HG03064 (cell line): ENCODE results near the gene TBC1D10B.
A peak's percentile ranks its signal among the peaks of the same experiment; 100 is the strongest.

Experiments used
- ATAC-seq: cut with Tn5 transposase; IDR thresholded peaks from one replicate; pipeline ENCODE4 v1.9.1; 2021; ENCODE audit warnings: low read depth; ENCODE audit not compliant: unreplicated experiment

The TBC1D10B gene, protein sequence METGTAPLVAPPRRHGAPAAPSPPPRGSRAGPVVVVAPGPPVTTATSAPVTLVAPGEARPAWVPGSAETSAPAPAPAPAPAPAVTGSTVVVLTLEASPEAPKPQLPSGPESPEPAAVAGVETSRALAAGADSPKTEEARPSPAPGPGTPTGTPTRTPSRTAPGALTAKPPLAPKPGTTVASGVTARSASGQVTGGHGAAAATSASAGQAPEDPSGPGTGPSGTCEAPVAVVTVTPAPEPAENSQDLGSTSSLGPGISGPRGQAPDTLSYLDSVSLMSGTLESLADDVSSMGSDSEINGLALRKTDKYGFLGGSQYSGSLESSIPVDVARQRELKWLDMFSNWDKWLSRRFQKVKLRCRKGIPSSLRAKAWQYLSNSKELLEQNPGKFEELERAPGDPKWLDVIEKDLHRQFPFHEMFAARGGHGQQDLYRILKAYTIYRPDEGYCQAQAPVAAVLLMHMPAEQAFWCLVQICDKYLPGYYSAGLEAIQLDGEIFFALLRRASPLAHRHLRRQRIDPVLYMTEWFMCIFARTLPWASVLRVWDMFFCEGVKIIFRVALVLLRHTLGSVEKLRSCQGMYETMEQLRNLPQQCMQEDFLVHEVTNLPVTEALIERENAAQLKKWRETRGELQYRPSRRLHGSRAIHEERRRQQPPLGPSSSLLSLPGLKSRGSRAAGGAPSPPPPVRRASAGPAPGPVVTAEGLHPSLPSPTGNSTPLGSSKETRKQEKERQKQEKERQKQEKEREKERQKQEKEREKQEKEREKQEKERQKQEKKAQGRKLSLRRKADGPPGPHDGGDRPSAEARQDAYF

DNA sequence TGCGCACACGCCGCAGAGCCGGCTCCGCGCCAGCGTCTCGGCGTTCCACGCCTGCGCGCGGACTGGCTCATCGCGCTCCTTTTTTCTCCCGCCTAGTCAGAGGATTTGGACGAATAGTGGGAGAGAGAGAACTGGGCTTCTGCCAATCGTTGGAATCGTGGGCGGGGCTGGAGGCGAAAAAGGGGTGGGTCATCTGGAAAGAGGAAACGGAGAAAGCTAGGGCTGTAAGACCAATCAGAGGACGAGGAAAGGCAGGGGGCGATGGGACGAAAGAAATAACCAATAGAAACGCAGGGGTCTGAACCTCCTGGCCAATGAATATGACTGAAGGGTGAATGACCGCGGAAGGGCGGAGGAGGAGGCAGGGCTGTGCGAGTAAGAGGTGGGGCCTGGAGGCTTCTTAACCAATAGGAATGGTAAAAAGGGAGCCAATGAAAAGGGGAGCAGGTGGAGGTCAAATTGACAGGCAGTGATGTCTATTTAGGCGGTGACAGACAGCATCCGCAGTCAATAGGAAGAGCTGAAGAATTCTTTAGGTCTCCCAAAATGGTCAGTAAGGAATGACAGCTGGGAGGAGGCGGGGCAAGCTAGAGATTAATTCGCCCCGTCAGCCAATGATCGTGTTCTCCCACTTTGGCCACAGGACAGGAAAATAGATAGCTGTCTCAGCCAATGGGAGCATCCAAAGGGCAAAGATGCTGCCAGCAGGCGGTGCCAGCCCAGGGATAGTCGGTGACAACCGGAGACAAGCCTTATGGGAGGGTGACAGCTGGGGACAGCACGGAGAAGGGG, at the start of gene TBC1D10B:
TSS of gene TBC1D10B (minus strand) at position 39 of the 792 bp plus-strand sequence. CDS start 311 bp downstream, outside the sequence.
- peak; percentile 64 for ATAC-seq

DNA sequence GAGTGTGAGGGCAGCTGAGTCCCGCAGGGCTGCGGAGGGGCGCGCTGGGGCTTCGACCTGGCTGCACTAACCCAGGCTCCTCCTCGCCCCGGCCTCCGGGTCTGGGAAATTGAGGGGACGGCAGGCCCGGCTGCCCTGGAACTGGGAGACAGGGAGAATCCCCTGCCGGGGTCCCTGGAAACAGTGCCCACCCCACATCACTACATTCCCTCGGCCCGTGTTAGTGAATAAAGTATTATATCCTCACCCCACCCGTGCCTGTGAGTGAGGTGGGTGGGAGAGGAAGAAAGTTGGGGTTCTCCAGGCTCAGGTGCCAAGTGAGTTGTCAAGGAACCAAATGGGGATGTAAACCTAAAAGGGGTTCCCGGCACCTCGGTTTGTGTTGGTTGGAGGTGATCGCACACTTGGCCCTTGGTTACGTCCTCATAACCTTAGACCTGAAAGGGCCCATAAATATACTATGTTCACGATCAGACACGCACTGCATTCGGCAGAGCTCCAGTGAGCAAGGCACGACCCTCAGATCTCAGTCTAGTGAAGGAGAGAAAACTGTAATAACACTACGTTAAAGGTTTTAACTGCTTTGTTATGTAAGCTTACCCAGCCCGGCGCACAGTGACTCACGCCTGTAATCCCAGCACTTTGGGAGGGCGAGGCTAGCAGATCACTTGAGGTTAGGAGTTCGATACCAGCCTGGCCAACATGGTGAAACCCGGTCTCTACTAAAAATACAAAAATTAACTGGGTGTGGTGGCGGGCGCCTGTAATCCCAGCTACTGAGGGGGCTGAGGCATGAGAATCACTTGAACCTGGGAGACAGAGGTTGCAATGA, 48.3 kb upstream of the TBC1D10B start:
- ATAC-seq, result no peak

DNA sequence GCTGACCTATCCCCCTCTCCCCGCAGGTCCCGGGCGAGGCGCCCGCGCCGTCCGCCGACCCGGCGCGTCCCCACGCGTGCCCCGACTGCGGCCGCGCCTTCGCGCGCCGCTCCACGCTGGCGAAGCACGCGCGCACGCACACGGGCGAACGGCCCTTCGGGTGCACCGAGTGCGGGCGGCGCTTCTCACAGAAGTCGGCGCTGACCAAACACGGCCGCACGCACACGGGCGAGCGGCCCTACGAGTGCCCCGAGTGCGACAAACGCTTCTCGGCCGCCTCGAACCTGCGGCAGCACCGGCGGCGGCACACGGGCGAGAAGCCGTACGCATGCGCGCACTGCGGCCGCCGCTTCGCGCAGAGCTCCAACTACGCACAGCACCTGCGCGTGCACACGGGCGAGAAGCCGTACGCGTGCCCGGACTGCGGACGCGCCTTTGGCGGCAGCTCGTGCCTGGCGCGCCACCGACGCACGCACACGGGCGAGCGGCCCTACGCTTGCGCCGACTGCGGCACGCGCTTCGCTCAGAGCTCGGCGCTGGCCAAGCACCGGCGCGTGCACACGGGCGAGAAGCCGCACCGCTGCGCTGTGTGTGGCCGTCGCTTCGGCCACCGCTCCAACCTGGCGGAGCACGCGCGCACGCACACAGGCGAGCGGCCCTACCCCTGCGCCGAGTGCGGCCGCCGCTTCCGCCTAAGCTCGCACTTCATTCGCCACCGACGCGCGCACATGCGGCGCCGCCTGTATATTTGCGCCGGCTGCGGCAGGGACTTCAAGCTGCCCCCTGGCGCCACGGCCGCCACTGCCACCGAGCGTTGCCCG, 47.4 kb upstream of the TBC1D10B start:
- ATAC-seq, result peak; percentile 83

DNA sequence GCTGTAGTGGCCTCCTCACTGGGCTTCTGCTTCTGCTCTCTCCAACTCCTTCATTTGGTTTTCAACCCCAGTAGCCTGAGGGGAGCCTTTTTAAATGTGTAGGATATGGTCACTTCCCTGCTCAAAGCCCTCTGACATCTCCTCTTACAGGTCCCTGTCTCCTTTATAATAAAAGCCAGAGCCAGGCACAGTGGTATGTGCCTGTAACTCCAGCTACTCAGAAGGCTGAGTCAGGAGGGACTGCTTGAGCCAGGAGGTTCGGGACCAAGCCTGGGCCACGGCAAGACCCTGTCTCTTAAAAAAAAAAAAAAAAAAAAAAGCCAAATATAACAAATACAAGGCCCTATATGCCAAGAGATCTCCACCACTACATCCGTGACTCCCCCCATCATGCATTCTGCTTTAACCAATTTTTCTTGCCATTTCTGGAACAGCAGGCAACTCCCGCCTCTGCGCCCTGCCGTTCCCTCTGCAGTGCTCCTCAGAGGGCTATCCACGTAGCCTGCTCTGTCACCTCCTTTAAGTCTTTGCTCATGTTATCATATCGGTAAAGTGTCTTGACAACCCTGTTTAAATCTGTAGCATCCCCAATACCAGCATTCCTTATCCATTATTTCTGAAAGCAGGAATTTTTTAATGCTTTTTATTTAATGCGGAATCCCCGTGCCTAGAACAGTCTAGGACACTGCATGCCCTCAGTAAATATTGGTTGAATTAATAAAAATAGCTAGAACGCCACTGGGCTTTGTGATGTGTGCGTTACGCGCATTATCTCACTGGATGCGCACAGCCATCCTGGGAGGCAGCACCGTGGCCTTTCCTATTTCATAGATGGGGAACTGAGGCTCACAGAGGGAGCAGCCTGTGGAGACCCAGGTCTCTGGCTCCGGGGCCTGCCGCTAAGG, 46.6 kb upstream of the TBC1D10B start:
- no peak for ATAC-seq

DNA sequence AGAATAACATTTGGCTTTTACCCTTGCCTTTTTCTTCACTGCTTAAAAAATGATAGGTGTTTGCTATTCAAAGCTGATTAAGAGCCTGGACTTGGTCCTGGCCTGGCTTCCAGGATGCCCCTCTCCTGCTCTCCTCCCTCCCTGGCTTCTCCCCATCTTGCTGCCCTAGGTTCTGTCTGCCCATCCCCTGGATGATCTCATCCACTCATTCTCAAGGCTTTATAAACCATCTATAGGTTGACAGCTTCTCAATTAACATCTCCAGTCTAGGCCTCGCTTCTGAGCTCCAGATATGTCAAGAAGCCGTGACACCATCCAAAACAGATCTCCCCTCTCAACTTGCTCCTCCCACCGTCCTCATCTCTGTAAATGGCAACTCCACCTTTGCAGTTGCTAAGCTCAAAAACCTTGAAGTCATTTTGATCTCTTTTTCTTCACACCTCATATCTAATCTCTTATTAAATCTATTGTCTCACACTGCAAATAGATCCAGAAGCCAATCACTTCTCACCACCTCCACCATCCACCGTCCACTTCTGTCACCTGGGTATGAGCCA, 45.8 kb upstream of the TBC1D10B start:
- ATAC-seq, result no peak

DNA sequence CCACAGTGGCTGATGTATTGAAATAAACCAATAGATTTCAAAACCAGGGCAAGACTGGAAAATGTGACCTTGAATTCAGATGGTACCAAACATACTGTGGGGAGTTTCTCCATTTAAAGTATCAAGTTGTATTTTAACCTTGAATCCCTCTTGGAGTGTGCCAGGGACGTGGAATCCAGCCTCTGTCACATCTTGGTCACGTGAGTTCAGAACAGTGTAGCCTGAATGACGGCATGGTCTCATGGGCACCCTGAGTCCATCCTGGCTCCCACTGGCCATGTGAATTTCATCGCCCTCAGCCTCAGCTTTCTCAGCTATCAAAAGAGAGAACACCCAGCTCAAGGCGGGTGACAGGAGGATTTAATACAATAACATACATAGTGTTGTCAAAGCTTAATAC, 43.9 kb upstream of the TBC1D10B start:
- ATAC-seq, result no peak

DNA sequence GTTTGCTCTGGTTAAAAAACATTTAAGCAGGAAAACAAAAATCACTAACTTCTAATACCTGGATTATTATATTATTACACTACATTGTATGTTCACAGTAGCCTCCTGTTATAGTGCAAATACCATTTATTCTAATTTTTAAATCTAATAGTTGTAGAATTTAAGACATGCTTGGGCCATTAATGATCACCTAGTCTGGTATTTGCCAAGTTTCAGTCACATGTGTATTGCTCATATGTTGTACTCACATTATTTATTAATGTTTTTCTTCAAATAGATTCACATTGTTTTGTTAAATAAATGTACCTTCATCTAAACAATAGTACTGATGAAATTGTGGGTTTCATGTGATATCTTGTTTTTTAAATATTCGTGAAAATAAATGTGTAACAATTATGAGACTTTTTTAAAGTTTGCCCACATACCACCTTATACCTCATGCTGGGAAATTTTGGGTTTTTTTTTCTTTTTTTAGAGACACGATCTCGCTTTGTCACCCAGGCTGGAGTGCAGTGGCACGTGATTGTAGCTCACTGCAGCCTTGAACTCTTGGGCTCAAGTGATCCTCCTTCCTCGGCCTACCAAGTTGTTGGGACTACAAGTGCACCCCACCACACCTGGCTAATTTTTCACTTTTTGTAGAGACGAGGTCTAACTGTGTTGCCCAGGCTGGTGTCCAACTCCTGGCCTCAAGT, 43.0 kb upstream of the TBC1D10B start:
- no peak for ATAC-seq

DNA sequence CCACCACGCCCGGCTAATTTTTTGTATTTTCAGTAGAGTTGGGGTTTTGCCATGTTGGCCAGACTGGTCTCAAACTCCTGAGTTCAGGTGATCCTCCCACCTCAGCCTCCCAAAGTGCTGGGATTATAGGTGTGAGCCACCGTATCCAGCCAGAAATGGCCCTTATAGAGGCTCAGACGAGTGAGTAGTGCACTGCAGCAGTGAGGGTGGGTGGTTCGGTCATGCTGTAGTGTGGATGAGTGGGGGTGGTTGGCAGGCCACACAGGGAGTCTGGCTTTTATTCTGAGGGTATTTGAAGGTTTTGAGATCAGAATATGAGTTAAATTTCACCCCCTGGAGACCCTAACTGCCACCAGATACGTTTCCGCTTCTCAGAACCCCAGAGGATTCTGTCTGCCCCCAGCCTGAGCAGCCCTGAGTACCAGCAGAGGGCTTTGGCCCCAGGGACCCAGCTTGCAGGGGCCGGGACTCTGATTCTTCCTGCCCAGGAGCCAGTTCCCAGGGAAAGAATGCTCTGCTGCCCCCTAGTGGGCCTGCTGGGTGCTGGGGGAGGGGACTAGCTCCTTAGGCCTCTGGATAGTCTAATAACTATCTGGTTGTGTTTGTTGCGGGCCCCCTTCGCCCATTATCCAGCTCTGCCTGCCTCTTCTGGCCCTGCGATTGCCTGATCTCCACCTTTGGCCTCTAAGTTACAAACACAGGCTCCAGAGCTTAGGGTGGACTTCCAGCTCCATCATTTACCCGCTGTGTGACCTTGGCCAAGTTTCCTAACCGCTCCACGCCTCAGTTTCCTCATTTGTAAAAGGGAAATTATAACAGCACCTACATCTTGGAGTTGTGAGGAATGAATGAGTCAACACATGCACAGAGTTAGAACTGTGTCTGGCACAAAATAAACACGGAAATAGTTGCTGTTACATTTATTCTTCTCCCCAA, 39.1 kb upstream of the TBC1D10B start:
- ATAC-seq, result no peak

DNA sequence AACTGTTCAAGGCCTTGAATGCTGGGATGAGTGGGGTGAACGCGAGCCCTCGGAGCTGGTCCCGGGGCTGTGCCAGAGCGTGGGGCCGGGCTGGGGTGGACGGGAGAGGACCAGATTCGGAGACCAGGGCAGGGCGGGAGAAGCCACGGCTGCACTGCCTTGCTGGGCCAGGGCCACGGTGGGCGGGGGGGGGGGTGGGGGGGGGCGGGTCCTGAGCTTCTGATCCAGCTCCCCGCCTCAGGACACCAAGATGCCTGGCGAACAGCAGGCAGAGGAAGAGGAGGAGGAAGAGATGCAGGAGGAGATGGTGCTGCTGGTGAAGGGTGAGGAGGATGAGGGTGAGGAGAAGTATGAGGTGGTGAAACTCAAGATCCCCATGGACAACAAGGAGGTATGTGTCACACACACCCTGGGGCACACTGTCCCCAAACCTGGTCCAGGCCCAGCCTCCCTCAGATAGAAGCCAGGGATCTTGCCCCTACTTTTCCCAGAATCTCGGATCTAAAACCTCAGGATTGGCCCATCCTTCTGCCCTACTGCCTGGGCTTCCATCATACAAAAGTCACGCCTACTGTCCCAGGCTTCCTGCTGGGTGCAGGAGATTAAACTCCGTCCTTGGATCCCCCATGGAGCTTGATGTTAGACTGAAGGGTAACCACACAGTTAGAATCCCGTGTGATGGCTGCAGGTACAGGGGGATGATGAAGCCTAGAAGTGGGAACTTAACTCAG, 37.7 kb upstream of the TBC1D10B start:
- ATAC-seq, result no peak

DNA sequence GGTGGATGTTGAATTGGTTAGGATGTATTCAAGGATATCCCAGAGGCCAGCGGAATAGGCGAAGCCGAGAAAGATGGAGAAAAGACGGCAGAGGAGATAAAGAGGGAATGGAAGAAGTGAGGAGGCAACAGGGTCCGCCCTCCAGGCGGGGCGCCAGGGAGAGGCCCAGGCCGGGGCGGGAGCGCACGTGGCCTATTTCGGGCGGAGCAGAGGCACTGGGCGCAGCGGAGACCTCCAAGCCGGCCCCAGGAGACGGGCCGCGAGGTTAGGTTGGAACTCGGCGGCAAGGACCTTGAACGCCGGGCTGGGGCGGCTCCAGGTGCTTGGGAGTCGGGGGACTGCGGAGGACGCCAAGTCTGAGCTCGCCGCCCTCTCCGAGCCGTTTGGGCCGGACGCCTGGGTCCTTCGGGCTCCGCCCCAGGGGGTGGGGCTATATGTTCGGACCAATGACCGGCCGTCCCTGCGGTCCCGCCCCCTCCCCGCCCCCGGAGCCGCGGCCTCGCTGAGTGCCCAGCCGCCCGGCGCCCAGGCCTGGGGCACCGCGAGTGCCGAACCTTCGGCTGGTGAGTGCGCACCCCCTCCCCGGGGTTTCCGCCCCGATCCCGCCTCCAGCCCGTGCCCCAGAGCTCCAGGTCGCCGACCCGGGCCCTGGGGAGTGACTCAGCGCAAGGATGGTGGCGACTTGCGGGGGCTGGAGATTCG, 37.0 kb upstream of the TBC1D10B start, which contains the start of gene ZNF771:
TSS of gene ZNF771 (plus strand) at position 505 of the 702 bp plus-strand sequence. CDS start 448 bp downstream, outside the sequence.
- ATAC-seq, result peak; percentile 84

DNA sequence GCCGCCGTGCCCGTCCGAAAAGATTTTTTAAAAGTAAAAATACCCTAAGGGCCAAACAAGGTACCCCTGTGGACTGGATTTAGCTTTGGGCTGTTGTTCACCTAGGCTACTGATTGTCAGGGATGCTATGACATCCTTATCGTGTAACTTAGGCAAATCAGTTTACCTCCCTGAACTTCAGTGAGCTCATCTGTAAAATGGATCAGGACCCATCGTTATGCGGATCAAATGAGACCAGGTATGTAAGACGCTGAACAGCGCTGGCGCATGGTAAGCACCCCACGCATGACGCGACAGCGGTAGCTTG, 36.5 kb upstream of the TBC1D10B start:
- ATAC-seq, result no peak

DNA sequence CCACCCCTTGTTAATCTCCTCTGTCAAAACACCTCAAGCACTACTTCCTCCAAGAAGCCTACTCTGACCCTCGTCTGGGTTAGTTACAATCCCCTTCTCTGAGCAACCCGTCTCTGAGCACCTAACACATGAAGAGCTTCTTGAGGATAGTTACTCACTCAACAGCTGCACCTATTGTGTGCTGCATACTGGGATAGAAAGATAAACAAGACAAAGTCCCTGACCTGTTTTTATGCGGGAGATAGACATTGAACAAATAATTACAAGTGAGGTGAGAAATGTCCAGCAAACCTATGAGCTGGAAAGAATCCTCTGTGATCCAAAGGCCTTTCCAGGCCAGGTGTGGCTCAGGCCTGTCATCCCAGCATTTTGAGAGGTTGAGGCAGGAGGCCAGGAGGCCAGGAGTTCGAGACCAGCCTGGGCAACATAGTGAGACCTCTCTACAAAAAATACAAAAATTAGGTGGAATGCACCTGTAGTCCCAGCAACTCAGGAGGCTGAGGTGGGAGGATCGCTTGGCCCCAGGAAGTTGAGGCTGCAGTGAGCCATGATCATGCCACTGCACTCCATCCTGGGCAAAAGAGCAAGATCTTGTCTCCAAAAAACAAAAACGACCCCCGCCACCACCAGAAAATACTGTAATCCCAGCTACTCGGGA, 31.6 kb upstream of the TBC1D10B start:
- ATAC-seq, result no peak

DNA sequence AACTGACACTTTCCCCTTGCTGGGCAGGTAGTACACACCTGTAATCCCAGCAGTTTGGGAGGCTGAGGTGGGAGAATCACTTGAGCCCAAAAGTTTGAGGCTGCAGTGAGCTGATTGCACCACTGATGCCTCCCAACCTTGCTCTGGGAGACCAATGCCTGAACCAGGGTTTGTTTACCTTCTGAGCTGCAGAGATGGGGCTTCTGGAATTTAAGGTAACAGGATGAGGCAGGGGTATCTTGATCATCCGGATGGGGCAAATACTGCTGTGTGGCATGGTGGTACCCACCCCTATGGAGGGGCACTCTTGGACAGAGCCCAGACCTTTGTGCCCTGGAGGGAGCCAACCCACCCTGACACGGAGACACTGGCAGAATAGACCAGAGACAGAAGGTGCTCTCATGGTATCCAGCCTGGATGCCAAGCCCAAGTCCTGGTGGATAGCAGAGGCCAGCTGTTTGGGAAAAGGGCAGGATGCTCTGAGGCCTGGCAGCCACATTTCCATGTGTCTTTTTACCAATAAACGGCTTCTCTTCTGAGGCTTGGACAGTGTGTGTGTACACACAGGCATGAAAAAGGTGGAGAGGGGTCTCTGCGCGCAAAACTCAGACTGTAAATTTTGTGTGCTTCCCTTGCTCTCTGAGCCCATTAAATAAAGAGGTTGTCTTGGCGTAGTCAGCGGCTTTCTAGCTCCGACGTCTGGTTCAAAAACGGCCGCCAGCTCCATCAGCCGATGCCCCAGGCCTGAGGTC, 29.3 kb upstream of the TBC1D10B start:
- ATAC-seq, result no peak
